ENCODE data around the gene RANGRF. TPM values are rescaled to one million over a fixed set of nuclear protein-coding genes. Genes with fewer than 3 reads are reported as not detected.

Gene RANGRF
- total and polyA plus RNA-seq, 2 donors = 29.0 to 51.3 TPM

DNA sequence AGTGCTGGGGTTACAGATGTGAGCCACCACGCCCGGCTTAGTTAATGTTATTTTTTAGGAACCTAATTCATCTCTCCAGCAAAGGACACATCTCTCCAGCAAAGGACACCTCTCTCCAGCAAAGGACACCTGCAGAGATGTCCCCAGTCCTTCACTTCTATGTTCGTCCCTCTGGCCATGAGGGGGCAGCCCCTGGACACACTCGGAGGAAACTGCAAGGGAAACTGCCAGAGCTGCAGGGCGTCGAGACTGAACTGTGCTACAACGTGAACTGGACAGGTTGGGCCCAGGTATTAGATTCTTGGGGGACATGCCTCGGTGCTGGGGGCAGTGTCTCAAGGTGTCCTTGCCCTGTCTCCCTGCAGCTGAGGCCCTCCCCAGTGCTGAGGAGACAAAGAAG lies 34.7 kb upstream of the RANGRF start:
- 96% methylated on average over 8 of the region's 8 CpGs for WGBS
- peaks cover 4 to 12% of the 10 kb centered on the region in 2 donors for H3K4me1 ChIP-seq (ENCODE audit: control insufficient read depth in 2 of 2, insufficient read depth in 2 of 2, low read length in 2 of 2)

DNA sequence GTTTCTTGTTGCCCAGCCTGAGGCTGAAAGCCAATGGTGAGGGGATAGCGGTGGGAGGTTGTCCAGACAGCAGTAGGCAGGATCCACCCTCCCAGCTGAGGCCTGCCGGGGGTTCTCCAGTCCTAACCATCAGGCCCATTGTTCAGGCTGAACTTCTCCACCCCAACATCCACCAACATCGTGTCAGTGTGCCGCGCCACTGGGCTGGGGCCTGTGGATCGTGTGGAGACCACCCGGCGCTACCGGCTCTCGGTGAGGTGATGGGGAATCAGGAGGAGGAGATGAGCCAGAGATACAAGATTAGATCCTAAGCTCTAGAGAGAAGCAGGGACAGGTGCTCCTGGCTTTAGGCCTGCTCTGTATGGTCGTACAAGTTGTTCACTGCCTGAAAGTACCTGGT lies 33.6 kb upstream of the RANGRF start:
- Histone ChIP-seq H3K4me1 (ENCODE audit: control insufficient read depth in 2 of 2, insufficient read depth in 2 of 2, low read length in 2 of 2) (peaks cover 0 to 3% of the 10 kb centered on the region in 2 donors), H3K9me3 (ENCODE audit: control insufficient read depth in 2 of 2, insufficient read depth in 1 of 2, low read length in 1 of 2) (no peaks in the 10 kb centered on the region), H3K36me3 (ENCODE audit: control insufficient read depth in 2 of 2, insufficient read depth in 2 of 2, low read length in 1 of 2) (peaks cover 21 to 47% of the 10 kb centered on the region in 2 donors), H3K4me3 (ENCODE audit: low read length in 2 of 2) (no peak overlapping the region), H3K27me3 (ENCODE audit: control insufficient read depth in 2 of 2, insufficient read depth in 1 of 2, low read length in 1 of 2) (no peaks in the 10 kb centered on the region), H3K27ac (ENCODE audit: low read depth in 1 of 2, low read length in 1 of 2) (no peak overlapping the region)
- 98% methylated on average over 11 of the region's 11 CpGs for WGBS
- no peak for DNase-seq (ENCODE audit: low read depth in 6 of 9, low spot score in 9 of 9)

More for the DNA sequence above, 34.7 kb upstream of the RANGRF start:
- Histone ChIP-seq H3K9me3 (ENCODE audit: control insufficient read depth in 2 of 2, insufficient read depth in 1 of 2, low read length in 1 of 2) (no peaks in the 10 kb centered on the region), H3K4me3 (ENCODE audit: low read length in 2 of 2) (no peak overlapping the region), H3K27me3 (ENCODE audit: control insufficient read depth in 2 of 2, insufficient read depth in 1 of 2, low read length in 1 of 2) (no peaks in the 10 kb centered on the region), H3K36me3 (ENCODE audit: control insufficient read depth in 2 of 2, insufficient read depth in 2 of 2, low read length in 1 of 2) (peaks cover 21 to 42% of the 10 kb centered on the region in 2 donors), H3K27ac (ENCODE audit: low read depth in 1 of 2, low read length in 1 of 2) (no peak overlapping the region)
- no peak for DNase-seq (ENCODE audit: low read depth in 6 of 9, low spot score in 9 of 9)

DNA sequence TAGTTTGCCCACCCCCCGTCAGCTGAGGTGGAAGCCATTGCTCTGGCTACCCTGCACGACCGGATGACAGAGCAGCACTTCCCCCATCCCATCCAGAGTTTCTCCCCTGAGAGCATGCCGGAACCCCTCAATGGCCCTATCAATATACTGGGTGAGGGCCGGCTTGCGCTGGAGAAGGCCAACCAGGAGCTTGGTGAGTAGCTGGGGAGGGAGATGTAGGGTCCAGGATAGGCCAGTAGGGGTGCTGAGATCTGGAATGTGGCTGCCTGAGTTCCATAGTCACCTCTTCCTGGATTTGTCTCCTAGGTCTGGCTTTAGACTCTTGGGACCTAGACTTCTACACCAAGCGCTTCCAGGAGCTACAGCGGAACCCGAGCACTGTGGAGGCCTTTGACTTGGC lies 33.0 kb upstream of the RANGRF start:
- H3K4me1 ChIP-seq (ENCODE audit: control insufficient read depth in 2 of 2, insufficient read depth in 2 of 2, low read length in 2 of 2) = no peaks in the 10 kb centered on the region
- H3K4me3 ChIP-seq (ENCODE audit: low read length in 2 of 2) = no peak overlapping the region
- peaks cover 21 to 51% of the 10 kb centered on the region in 2 donors for H3K36me3 ChIP-seq (ENCODE audit: control insufficient read depth in 2 of 2, insufficient read depth in 2 of 2, low read length in 1 of 2)
- no peaks in the 10 kb centered on the region for H3K9me3 ChIP-seq (ENCODE audit: control insufficient read depth in 2 of 2, insufficient read depth in 1 of 2, low read length in 1 of 2)
- H3K27ac ChIP-seq (ENCODE audit: low read depth in 1 of 2, low read length in 1 of 2) = no peak overlapping the region
- no peaks in the 10 kb centered on the region for H3K27me3 ChIP-seq (ENCODE audit: control insufficient read depth in 2 of 2, insufficient read depth in 1 of 2, low read length in 1 of 2)
- WGBS = 98% methylated on average over 9 of the region's 9 CpGs
- no peak for DNase-seq (ENCODE audit: low read depth in 6 of 9, low spot score in 9 of 9)

DNA sequence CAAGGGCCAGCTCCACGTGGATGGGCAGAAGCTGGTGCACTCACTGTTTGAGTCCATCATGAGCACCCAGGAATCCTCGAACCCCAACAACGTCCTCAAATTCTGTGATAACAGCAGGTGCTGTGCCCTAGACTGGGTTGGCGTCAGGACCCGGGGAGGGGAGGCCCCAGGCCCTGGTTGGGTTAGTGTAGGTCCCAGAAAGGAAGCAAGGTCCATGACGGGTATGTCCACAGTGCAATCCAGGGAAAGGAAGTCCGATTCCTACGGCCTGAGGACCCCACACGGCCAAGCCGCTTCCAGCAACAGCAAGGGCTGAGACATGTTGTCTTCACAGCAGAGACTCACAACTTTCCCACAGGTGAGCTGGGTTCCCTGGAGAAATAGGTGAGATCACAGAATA lies 32.2 kb upstream of the RANGRF start:
- H3K27ac ChIP-seq (ENCODE audit: low read depth in 1 of 2, low read length in 1 of 2) = no peak overlapping the region
- H3K27me3 ChIP-seq (ENCODE audit: control insufficient read depth in 2 of 2, insufficient read depth in 1 of 2, low read length in 1 of 2) = no peaks in the 10 kb centered on the region
- 97% methylated on average over 10 of the region's 10 CpGs for WGBS
- no peaks in the 10 kb centered on the region for H3K9me3 ChIP-seq (ENCODE audit: control insufficient read depth in 2 of 2, insufficient read depth in 1 of 2, low read length in 1 of 2)
- DNase-seq (ENCODE audit: low read depth in 6 of 9, low spot score in 9 of 9) = no peak
- peaks cover 21 to 57% of the 10 kb centered on the region in 2 donors for H3K36me3 ChIP-seq (ENCODE audit: control insufficient read depth in 2 of 2, insufficient read depth in 2 of 2, low read length in 1 of 2)
- H3K4me3 ChIP-seq (ENCODE audit: low read length in 2 of 2) = no peak overlapping the region
- H3K4me1 ChIP-seq (ENCODE audit: control insufficient read depth in 2 of 2, insufficient read depth in 2 of 2, low read length in 2 of 2) = no peaks in the 10 kb centered on the region

DNA sequence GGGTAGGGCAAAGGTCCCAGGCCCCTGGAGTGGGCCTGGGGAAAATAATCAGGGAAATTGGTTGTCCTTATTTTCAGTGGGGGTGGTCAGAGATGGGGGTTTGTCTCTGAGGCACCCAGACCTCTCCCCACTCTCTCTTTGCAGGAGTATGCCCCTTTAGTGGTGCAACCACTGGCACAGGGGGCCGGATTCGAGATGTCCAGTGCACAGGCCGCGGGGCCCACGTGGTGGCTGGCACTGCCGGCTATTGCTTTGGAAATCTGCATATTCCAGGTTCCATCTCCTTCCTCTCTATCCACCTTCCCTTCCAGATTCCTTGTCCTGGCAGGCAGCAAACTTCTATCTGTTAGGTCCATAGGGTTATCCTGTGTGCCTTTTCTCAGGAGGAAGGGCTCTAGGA lies 31.8 kb upstream of the RANGRF start:
- Histone ChIP-seq H3K36me3 (ENCODE audit: control insufficient read depth in 2 of 2, insufficient read depth in 2 of 2, low read length in 1 of 2) (peaks cover 23 to 58% of the 10 kb centered on the region in 2 donors), H3K9me3 (ENCODE audit: control insufficient read depth in 2 of 2, insufficient read depth in 1 of 2, low read length in 1 of 2) (no peaks in the 10 kb centered on the region), H3K4me1 (ENCODE audit: control insufficient read depth in 2 of 2, insufficient read depth in 2 of 2, low read length in 2 of 2) (no peaks in the 10 kb centered on the region), H3K27ac (ENCODE audit: low read depth in 1 of 2, low read length in 1 of 2) (no peak overlapping the region), H3K4me3 (ENCODE audit: low read length in 2 of 2) (no peak overlapping the region), H3K27me3 (ENCODE audit: control insufficient read depth in 2 of 2, insufficient read depth in 1 of 2, low read length in 1 of 2) (no peaks in the 10 kb centered on the region)
- no peak for DNase-seq (ENCODE audit: low read depth in 6 of 9, low spot score in 9 of 9)
- WGBS = 99% methylated on average over 6 of the region's 6 CpGs

DNA sequence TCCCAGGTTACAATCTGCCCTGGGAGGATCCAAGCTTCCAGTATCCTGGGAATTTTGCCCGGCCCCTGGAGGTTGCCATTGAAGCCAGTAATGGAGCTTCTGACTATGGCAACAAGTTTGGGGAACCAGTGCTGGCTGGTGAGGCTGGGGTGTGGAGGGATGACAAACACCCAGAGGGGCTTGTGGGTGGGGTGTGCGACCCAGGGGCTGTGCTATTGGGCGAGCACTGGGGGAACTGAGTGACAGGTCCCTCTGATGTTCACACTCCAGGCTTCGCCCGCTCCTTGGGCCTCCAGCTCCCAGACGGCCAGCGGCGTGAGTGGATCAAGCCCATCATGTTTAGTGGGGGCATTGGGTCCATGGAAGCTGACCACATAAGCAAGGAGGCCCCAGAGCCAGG lies 30.7 kb upstream of the RANGRF start:
- peaks cover 27 to 65% of the 10 kb centered on the region in 2 donors for H3K36me3 ChIP-seq (ENCODE audit: control insufficient read depth in 2 of 2, insufficient read depth in 2 of 2, low read length in 1 of 2)
- no peaks in the 10 kb centered on the region for H3K9me3 ChIP-seq (ENCODE audit: control insufficient read depth in 2 of 2, insufficient read depth in 1 of 2, low read length in 1 of 2)
- H3K27ac ChIP-seq (ENCODE audit: low read depth in 1 of 2, low read length in 1 of 2) = no peak overlapping the region
- DNase-seq (ENCODE audit: low read depth in 6 of 9, low spot score in 9 of 9) = no peak
- over 99% methylated on average over 8 of the region's 8 CpGs for WGBS
- H3K4me1 ChIP-seq (ENCODE audit: control insufficient read depth in 2 of 2, insufficient read depth in 2 of 2, low read length in 2 of 2) = no peaks in the 10 kb centered on the region
- H3K27me3 ChIP-seq (ENCODE audit: control insufficient read depth in 2 of 2, insufficient read depth in 1 of 2, low read length in 1 of 2) = no peaks in the 10 kb centered on the region
- H3K4me3 ChIP-seq (ENCODE audit: low read length in 2 of 2) = no peak overlapping the region

DNA sequence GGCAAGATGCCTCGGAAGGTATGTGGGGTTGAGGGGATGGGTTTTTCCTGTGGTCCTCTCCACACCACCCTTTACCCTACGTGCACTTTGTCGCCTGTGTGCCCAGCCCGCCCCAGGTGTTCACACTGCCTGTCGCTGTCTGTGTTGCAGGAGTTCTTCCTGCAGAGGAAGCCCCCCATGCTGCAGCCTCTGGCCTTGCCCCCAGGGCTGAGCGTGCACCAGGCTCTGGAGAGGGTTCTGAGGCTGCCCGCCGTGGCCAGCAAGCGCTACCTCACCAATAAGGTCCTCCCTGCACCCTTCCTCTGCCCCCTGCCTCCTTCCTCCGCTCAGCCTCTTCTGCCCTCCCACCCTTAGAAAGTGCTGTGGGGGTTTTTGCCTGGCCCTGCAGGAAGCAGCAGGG lies 24.1 kb upstream of the RANGRF start:
- Histone ChIP-seq H3K27me3 (ENCODE audit: control insufficient read depth in 2 of 2, insufficient read depth in 1 of 2, low read length in 1 of 2) (no peaks in the 10 kb centered on the region), H3K4me1 (ENCODE audit: control insufficient read depth in 2 of 2, insufficient read depth in 2 of 2, low read length in 2 of 2) (no peaks in the 10 kb centered on the region), H3K36me3 (ENCODE audit: control insufficient read depth in 2 of 2, insufficient read depth in 2 of 2, low read length in 1 of 2) (peaks cover 63 to 68% of the 10 kb centered on the region in 2 donors), H3K27ac (ENCODE audit: low read depth in 1 of 2, low read length in 1 of 2) (no peak overlapping the region), H3K9me3 (ENCODE audit: control insufficient read depth in 2 of 2, insufficient read depth in 1 of 2, low read length in 1 of 2) (no peaks in the 10 kb centered on the region), H3K4me3 (ENCODE audit: low read length in 2 of 2) (no peak overlapping the region)
- WGBS = 98% methylated on average over 10 of the region's 10 CpGs
- no peak for DNase-seq (ENCODE audit: low read depth in 6 of 9, low spot score in 9 of 9)

DNA sequence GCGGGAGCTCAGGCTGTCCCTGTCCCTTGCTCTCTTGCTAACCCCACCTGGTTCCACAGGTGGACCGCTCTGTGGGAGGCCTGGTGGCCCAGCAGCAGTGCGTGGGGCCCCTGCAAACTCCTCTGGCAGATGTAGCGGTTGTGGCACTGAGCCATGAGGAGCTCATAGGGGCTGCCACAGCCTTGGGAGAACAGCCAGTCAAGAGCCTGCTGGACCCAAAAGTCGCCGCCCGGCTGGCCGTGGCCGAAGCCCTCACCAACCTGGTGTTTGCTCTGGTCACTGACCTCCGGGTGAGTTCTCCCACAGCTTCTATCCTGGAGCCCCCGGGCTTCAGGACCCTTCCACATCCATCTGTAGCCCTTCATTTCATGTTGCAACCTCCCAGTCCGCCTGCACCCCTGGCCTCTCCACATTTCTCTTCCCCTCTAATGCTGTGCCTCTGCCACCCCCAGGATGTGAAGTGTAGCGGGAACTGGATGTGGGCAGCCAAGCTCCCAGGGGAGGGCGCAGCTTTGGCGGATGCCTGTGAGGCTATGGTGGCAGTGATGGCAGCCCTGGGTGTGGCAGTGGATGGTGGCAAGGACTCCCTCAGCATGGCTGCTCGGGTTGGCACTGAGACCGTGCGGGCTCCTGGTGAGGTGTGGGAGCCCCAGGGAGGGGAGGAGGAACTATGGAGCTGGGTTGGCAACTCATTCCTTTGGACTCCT lies 23.5 kb upstream of the RANGRF start:
- DNase-seq (ENCODE audit: low read depth in 6 of 9, low spot score in 9 of 9) = no peak
- H3K36me3 ChIP-seq (ENCODE audit: control insufficient read depth in 2 of 2, insufficient read depth in 2 of 2, low read length in 1 of 2) = peaks cover 68% of the 10 kb centered on the region in 2 donors
- H3K27ac ChIP-seq (ENCODE audit: low read depth in 1 of 2, low read length in 1 of 2) = no peak overlapping the region
- no peaks in the 10 kb centered on the region for H3K27me3 ChIP-seq (ENCODE audit: control insufficient read depth in 2 of 2, insufficient read depth in 1 of 2, low read length in 1 of 2)
- H3K4me1 ChIP-seq (ENCODE audit: control insufficient read depth in 2 of 2, insufficient read depth in 2 of 2, low read length in 2 of 2) = no peaks in the 10 kb centered on the region
- H3K4me3 ChIP-seq (ENCODE audit: low read length in 2 of 2) = no peak overlapping the region
- no peaks in the 10 kb centered on the region for H3K9me3 ChIP-seq (ENCODE audit: control insufficient read depth in 2 of 2, insufficient read depth in 1 of 2, low read length in 1 of 2)
- WGBS = 99% methylated on average over 18 of the region's 18 CpGs

DNA sequence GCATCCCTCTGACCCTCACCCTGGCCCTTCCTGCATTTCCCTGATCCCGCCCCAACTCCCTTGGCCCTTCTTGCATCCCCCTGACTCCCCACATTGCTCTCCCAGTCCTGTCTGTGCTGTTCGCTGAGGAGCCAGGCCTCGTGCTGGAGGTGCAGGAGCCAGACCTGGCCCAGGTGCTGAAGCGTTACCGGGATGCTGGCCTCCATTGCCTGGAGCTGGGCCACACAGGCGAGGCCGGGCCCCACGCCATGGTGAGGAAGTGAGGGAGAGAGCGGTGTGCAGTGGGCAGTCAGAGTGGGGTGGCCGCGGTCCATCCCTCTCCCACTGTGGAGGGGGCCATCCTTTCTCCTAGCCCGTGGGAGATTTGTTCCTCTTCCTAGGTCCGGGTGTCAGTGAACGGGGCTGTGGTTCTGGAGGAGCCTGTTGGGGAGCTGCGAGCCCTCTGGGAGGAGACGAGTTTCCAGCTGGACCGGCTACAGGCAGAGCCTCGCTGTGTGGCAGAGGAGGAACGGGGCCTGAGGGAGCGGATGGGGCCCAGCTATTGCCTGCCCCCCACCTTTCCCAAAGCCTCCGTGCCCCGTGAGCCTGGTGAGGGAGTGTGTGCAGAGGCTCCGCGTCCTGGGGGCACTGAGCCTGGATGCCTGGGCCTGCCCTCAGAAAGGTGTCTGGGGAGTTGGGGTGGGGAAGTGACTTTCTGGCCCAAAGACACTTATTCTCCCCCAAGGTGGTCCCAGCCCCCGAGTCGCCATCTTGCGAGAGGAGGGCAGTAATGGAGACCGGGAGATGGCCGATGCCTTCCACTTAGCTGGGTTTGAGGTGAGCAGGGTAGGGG lies 21.6 kb upstream of the RANGRF start:
- DNase-seq (ENCODE audit: low read depth in 6 of 9, low spot score in 9 of 9) = no peak
- Histone ChIP-seq H3K36me3 (ENCODE audit: control insufficient read depth in 2 of 2, insufficient read depth in 2 of 2, low read length in 1 of 2) (peaks cover 64% of the 10 kb centered on the region in 2 donors), H3K9me3 (ENCODE audit: control insufficient read depth in 2 of 2, insufficient read depth in 1 of 2, low read length in 1 of 2) (no peaks in the 10 kb centered on the region), H3K4me1 (ENCODE audit: control insufficient read depth in 2 of 2, insufficient read depth in 2 of 2, low read length in 2 of 2) (no peaks in the 10 kb centered on the region), H3K27ac (ENCODE audit: low read depth in 1 of 2, low read length in 1 of 2) (no peak overlapping the region), H3K4me3 (ENCODE audit: low read length in 2 of 2) (no peak overlapping the region), H3K27me3 (ENCODE audit: control insufficient read depth in 2 of 2, insufficient read depth in 1 of 2, low read length in 1 of 2) (no peaks in the 10 kb centered on the region)
- whole genome bisulfite sequencing = 98% methylated on average over 29 of the region's 29 CpGs

Data from thymus (tissue), 11 donors.